Uterus (tissue), 4 donors: ENCODE data around the gene PPARG. TPM values are rescaled to one million over a fixed set of nuclear protein-coding genes. Genes with fewer than 3 reads are reported as not detected.

ENCODE experiments used
- DNase-seq, 2 donors: peaks; one replicate each; pipeline ENCODE4 v3.0.0-alpha.2; 2019 to 2020
- H3K27ac ChIP-seq, 2 donors: fragments of 200-600 bp; sonication (generic); 1 replicate in 1 of 2; 2 replicates in 1 of 2; pipeline ENCODE4 v1.5.1; 2016 to 2018
- H3K27me3 ChIP-seq, 2 donors: fragments of 200-600 bp; sonication (generic); one replicate each; pipeline ENCODE4 v1.5.1; 2018 to 2019; ENCODE audit warnings: control low read depth in 1 of 2
- H3K36me3 ChIP-seq, 2 donors: fragments of 200-600 bp; sonication (generic); one replicate each; pipeline ENCODE4 v1.5.1; 2019; ENCODE audit warnings: control low read depth in 1 of 2
- H3K4me1 ChIP-seq, 2 donors: fragments of 200-600 bp; sonication (generic); one replicate each; pipeline ENCODE4 v1.5.1; 2018 to 2019; ENCODE audit warnings: control low read depth in 1 of 2
- H3K4me3 ChIP-seq, 2 donors: fragments of 200-600 bp; sonication (generic); 1 replicate in 1 of 2; 2 replicates in 1 of 2; pipeline ENCODE4 v1.5.1; 2018 to 2019; ENCODE audit warnings: mild to moderate bottlenecking in 1 of 2
- H3K9me3 ChIP-seq, 2 donors: fragments of 200-600 bp; sonication (generic); one replicate each; pipeline ENCODE4 v1.5.1; 2019; ENCODE audit warnings: control low read depth in 1 of 2
- CTCF ChIP-seq, 4 experiments: fragments of 200-600 bp in 2 of 4; fragments of 450-650 bp in 2 of 4; sonication (generic) in 2 of 4; IDR thresholded peaks; one replicate each; pipeline ENCODE4 v1.5.1; 2016 to 2019; ENCODE audit warnings: antibody characterized with exemption in 4 of 4, mild to moderate bottlenecking in 2 of 4, moderate library complexity in 1 of 4
- POLR2A ChIP-seq, 2 donors: fragments of 450-650 bp; IDR thresholded peaks; one replicate each; pipeline ENCODE4 v1.6.1; 2016; ENCODE audit warnings: antibody characterized with exemption in 2 of 2, mild to moderate bottlenecking in 1 of 2, moderate library complexity in 1 of 2
- intact Hi-C: fragments of 100-400 bp; cut with DNase I; formaldehyde crosslinking; loops from one replicate; pipeline ENCODE4 v1.15.1; 2023; ENCODE audit warnings: low total_unique reads
- total RNA-seq, 4 donors: library from RNA; depleted of rRNA in 3 of 4; stranded (reverse); fragments of >200 nt in 3 of 4; gene quantifications; one replicate each; pipeline versions ENCODE4 v1.1.0 to v1.2.4, GENCODE V29; 2014 to 2023
- donor health status: DM: yes; HTN: yes; CAD: no.

The PPARG gene
- total RNA-seq, 4 donors from 2014 or later: 5.1 to 29.1 (median 12.9) TPM

- intact Hi-C loops: no loop called here
- Histone ChIP-seq H3K4me3 (no peak overlapping the region), H3K27ac (no peak overlapping the region), H3K4me1 (no peaks in the 10 kb centered on the region), H3K9me3 (no peaks in the 10 kb centered on the region), H3K27me3 (no peaks in the 10 kb centered on the region), H3K36me3 (no peaks in the 10 kb centered on the region)
- DNase-seq: no peak
- TF ChIP-seq POLR2A (IDR thresholded peaks at IDR 0.05) (no peak), CTCF (IDR thresholded peaks at IDR 0.05) (no peak)
Observed at GRCh38 chr3:12334786-12335185, 45.9 kb downstream of the PPARG start.

DNA sequence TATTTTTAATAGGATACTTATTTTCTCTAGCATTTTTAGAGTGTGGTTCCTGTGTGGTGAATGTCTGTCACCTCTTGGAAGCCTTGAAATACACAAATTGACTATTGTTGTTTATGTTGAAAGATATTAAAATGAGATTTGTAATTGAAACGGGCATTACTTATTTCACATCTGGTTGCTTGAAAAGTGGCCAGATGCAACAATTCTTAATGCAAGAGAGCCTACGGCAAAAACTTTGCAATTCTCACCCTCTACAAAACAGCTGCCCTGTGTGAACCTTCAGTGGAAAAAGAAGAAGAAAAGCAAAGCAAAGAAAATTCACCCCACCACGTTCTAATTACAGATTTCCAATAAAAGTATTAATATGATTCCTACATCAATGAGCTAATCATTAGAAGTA lies 46.6 kb downstream of the PPARG start:
- Histone ChIP-seq H3K36me3 (no peaks in the 10 kb centered on the region), H3K4me1 (no peaks in the 10 kb centered on the region), H3K9me3 (no peaks in the 10 kb centered on the region), H3K27me3 (no peaks in the 10 kb centered on the region), H3K27ac (no peak overlapping the region), H3K4me3 (no peak overlapping the region)
- no peak for DNase-seq
- intact Hi-C loops: no loop called here
- TF ChIP-seq CTCF (IDR thresholded peaks at IDR 0.05) (no peak), POLR2A (IDR thresholded peaks at IDR 0.05) (no peak)

DNA sequence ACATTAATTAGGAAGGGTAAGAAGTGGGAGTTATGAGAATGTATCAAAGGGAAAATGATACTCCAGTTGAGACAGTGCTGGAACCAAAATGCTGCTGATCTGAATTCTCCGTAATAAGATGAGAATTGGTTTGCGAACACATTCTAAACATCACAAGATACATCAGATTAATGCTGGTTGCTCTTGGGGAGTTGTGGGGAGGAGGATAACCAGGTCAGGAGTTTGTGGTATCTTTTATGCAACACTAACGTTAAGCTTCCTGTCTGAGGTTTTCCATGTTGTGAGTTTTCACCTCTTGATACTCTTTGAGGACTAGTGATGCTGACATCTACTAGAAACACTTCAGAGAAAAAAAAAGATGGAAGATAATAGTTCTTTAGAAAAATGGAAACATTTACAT lies 47.2 kb downstream of the PPARG start:
- Histone ChIP-seq H3K4me3 (no peak overlapping the region), H3K27ac (no peak overlapping the region), H3K27me3 (no peaks in the 10 kb centered on the region), H3K4me1 (no peaks in the 10 kb centered on the region), H3K9me3 (no peaks in the 10 kb centered on the region), H3K36me3 (no peaks in the 10 kb centered on the region)
- DNase-seq: no peak
- no peak for TF ChIP-seq CTCF (IDR thresholded peaks at IDR 0.05)
- no peak for TF ChIP-seq POLR2A (IDR thresholded peaks at IDR 0.05)
- intact Hi-C loops: no loop called here

DNA sequence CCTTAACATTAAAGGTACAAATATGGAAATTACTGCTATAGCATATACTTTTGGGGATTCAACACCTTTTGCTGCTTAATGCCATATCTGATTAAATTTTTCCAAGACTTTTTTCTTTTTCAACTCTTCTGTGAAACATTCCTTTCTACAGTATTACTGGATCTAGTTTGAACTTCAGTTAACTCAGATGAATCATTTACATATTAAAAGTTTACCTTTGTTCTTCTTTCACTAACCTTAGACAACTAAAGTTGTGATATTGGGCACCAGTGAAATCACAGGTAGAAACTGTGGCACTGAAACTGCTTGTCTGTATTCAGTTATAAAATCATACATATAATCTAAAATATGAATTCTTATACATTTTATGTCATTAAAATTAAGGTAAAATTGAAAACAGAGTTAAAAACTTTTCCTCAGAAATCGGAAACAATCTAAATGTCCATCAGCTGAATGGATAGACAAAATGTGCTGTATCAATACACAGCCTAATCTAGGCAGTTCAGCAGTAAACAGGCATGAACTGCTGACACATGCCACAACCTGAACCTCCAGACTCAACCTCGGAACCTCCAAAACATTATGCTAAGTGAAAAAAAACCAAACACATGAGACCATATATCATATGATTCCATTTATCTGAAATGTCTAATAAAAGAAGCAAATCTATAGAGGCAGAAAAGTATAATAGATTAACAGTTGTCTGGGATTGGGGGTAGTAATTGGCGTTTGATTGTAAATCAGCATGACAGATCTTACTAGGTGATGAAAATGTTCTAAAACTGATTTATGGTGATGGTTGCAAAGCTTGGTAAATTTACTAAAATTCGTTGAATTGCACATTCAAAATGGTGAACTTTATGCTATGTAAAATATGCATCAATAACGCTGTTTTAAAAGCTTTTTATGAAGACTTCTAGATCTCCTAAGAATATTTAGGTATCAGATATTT lies 50.0 kb downstream of the PPARG start:
- DNase-seq: no peak
- intact Hi-C loops: no loop called here
- Histone ChIP-seq H3K4me3 (no peak overlapping the region), H3K27me3 (no peaks in the 10 kb centered on the region), H3K27ac (no peak overlapping the region), H3K9me3 (no peaks in the 10 kb centered on the region), H3K4me1 (no peaks in the 10 kb centered on the region), H3K36me3 (no peaks in the 10 kb centered on the region)
- TF ChIP-seq POLR2A (IDR thresholded peaks at IDR 0.05): no peak
- TF ChIP-seq CTCF (IDR thresholded peaks at IDR 0.05): no peak

DNA sequence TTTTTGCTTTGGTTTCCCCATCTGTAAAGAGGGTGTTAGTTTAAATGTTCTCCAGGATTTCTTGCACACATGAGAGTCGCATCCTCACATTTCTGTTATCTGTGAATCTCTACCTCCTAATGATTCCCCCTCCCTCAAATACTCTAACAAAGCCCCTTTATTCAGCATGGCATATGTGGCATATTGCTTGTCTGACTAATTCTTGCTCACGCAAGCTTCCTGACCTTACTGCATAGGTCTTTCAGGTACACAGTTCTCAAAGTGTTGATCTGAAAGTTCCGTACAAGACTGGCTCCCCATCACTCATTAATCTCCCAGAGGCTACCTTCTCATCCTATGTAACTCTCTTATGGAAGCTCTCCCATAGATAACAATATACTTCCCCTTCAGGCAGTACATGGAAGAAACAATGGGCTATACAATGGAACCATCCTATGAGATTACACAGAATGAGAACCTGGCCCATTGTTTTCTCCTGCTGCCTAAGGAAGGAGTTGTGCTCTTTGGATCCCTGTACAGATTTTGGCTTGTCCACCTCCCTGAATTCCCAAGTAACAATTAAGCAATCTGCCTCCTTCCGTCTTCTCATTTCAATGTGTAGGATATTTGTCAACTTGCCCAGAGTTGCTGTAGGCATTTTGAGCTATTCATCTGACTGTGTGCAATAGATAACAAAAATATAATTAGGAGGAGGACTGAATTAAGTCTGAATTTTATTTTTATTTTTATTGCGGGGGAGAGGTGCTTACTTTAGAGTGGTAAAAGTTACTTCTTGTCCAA lies 51.0 kb downstream of the PPARG start:
- TF ChIP-seq POLR2A (IDR thresholded peaks at IDR 0.05) (no peak), CTCF (IDR thresholded peaks at IDR 0.05) (no peak)
- Histone ChIP-seq H3K27ac (no peak overlapping the region), H3K9me3 (no peaks in the 10 kb centered on the region), H3K4me3 (no peak overlapping the region), H3K36me3 (no peaks in the 10 kb centered on the region), H3K27me3 (no peaks in the 10 kb centered on the region), H3K4me1 (no peaks in the 10 kb centered on the region)
- no peak for DNase-seq
- intact Hi-C loops: no loop called here
